Inferior parietal cortex (tissue), 1 donor: Measurements from ENCODE around the gene MYL7.
"Not testable (repeated sequence)": the region's sequence is repeated elsewhere in the genome, so short reads cannot be mapped to it uniquely, and the experiment has no call there.

Experiments
- DNase-seq: peaks from one replicate; pipeline ENCODE4 v3.0.0-alpha.2; 2016; ENCODE audit errors: extremely low spot score

MYL7 gene

GRCh38 chr7:44171901-44172300, 30.8 kb upstream of the MYL7 start:
- DNase-seq = not testable (repeated sequence)

- no peak for DNase-seq
Measured at GRCh38 chr7:44167920-44168319, 26.8 kb upstream of the MYL7 start.

GRCh38 chr7:44163591-44163990, 22.5 kb upstream of the MYL7 start:
- DNase-seq = no peak

GRCh38 chr7:44162785-44163395, 21.8 kb upstream of the MYL7 start:
- no peak for DNase-seq

- no peak for DNase-seq
Measured at GRCh38 chr7:44162179-44162578, 21.0 kb upstream of the MYL7 start.

- no peak for DNase-seq
Measured at GRCh38 chr7:44161371-44161770, 20.2 kb upstream of the MYL7 start.

GRCh38 chr7:44159824-44160630, 18.9 kb upstream of the MYL7 start:
- DNase-seq = no peak

- no peak for DNase-seq
Measured at GRCh38 chr7:44158873-44159631, 17.9 kb upstream of the MYL7 start.

GRCh38 chr7:44158096-44158872, 17.2 kb upstream of the MYL7 start:
- no peak for DNase-seq

- DNase-seq = no peak
Measured at GRCh38 chr7:44157116-44158080, 16.3 kb upstream of the MYL7 start.

GRCh38 chr7:44156453-44157010, 15.4 kb upstream of the MYL7 start:
- no peak for DNase-seq

- no peak for DNase-seq
Measured at GRCh38 chr7:44155191-44156185, 14.4 kb upstream of the MYL7 start.

GRCh38 chr7:44154703-44155102, 13.6 kb upstream of the MYL7 start:
- no peak for DNase-seq

GRCh38 chr7:44153948-44154335, 12.8 kb upstream of the MYL7 start:
- no peak for DNase-seq

- DNase-seq = no peak
Measured at GRCh38 chr7:44152971-44153947, 12.1 kb upstream of the MYL7 start.

GRCh38 chr7:44151956-44152355, 10.8 kb upstream of the MYL7 start:
- no peak for DNase-seq

- no peak for DNase-seq
Measured at GRCh38 chr7:44150966-44151941, 10.1 kb upstream of the MYL7 start.
